Upper lobe of left lung (tissue), 6 donors: ENCODE results near the gene PRKG1. TPM values are rescaled to one million over a fixed set of nuclear protein-coding genes. Genes with fewer than 3 reads are reported as not detected.

Experiments
- ATAC-seq, 2 donors: fragments of 200-7000 bp; cut with Tn5 transposase; one replicate each; pipeline ENCODE4 v1.9.1; 2022; ENCODE audit warnings: mild to moderate bottlenecking in 2 of 2, moderate library complexity in 2 of 2; ENCODE audit not compliant: low FRiP score in 2 of 2
- DNase-seq, 2 donors: peaks; one replicate each; pipeline ENCODE4 v3.0.0-alpha.2; 2019 to 2020
- H3K27ac ChIP-seq, 4 donors: fragments of 200-600 bp; sonication (generic); one replicate each; pipeline ENCODE4 v1.5.1; 2016 to 2019
- H3K27me3 ChIP-seq, 4 donors: fragments of 200-600 bp; sonication (generic); one replicate each; pipeline ENCODE4 v1.5.1; 2017 to 2019
- H3K36me3 ChIP-seq, 4 donors: fragments of 200-600 bp; sonication (generic); one replicate each; pipeline ENCODE4 v1.5.1; 2016 to 2019
- H3K4me1 ChIP-seq, 4 donors: fragments of 200-600 bp; sonication (generic); one replicate each; pipeline ENCODE4 v1.5.1; 2018 to 2019
- H3K4me3 ChIP-seq, 4 donors: fragments of 200-600 bp; sonication (generic); one replicate each; pipeline ENCODE4 v1.5.1; 2017 to 2019; ENCODE audit warnings: mild to moderate bottlenecking in 2 of 4, moderate library complexity in 1 of 4
- H3K9me3 ChIP-seq, 4 donors: fragments of 200-600 bp; sonication (generic); one replicate each; pipeline ENCODE4 v1.5.1; 2018 to 2019
- EP300 ChIP-seq, 4 donors: sonication (generic); formaldehyde crosslinking; IDR thresholded peaks; one replicate each; pipeline ENCODE4 v1.5.1; 2017; ENCODE audit warnings: antibody characterized with exemption in 4 of 4, control low read depth in 2 of 4
- POLR2A ChIP-seq, 4 donors: fragments of 450-650 bp; IDR thresholded peaks; one replicate each; pipeline ENCODE4 v1.5.1; 2016 to 2017; ENCODE audit warnings: antibody characterized with exemption in 4 of 4, mild to moderate bottlenecking in 2 of 4
- POLR2AphosphoS5 ChIP-seq, 2 donors: sonication (generic); formaldehyde crosslinking; IDR thresholded peaks; one replicate each; pipeline ENCODE4 v1.5.1; 2017; ENCODE audit warnings: antibody characterized with exemption in 2 of 2
- WGBS, 2 donors: methylation state at CpG; one replicate each; pipeline ENCODE4 v1.1.5; 2017 to 2018; 5-methylcytosine and 5-hydroxymethylcytosine counted together
- total RNA-seq, 6 donors: library from RNA; depleted of rRNA in 4 of 6; stranded (reverse); fragments of >200 nt in 4 of 6; gene quantifications; one replicate each; pipeline versions ENCODE4 v1.1.0 to v1.2.1, GENCODE V29; 2016 to 2021
- TF ChIP-seq, protein P1 (sequence below), 6 experiments: fragments of 450-650 bp in 4 of 6; fragments of 200-600 bp in 2 of 6; sonication (generic) in 2 of 6; IDR thresholded peaks; one replicate each; pipeline ENCODE4 v1.5.1; 2016 to 2019; ENCODE audit warnings: antibody characterized with exemption in 6 of 6
- donor health status: DM: no; HTN: no; CAD: no; lungs with moderate emphysema.
- donor health status: DM: no; HTN: yes; CAD: no; lungs with severe emphysema.

The PRKG1 gene
- total RNA-seq, 6 donors from 2014 or later: 12.9 to 43.0 (median 25.0) TPM

- no peaks in the 10 kb centered on the region for H3K27me3 ChIP-seq
- 79 to 81% methylated on average over 2 of the region's 2 CpGs for WGBS, 2 donors
- no peaks in the 10 kb centered on the region for H3K9me3 ChIP-seq
- TF ChIP-seq EP300 (IDR thresholded peaks at IDR 0.05): no peak
- TF ChIP-seq, protein P1, sequence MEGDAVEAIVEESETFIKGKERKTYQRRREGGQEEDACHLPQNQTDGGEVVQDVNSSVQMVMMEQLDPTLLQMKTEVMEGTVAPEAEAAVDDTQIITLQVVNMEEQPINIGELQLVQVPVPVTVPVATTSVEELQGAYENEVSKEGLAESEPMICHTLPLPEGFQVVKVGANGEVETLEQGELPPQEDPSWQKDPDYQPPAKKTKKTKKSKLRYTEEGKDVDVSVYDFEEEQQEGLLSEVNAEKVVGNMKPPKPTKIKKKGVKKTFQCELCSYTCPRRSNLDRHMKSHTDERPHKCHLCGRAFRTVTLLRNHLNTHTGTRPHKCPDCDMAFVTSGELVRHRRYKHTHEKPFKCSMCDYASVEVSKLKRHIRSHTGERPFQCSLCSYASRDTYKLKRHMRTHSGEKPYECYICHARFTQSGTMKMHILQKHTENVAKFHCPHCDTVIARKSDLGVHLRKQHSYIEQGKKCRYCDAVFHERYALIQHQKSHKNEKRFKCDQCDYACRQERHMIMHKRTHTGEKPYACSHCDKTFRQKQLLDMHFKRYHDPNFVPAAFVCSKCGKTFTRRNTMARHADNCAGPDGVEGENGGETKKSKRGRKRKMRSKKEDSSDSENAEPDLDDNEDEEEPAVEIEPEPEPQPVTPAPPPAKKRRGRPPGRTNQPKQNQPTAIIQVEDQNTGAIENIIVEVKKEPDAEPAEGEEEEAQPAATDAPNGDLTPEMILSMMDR (IDR thresholded peaks at IDR 0.05): no peak
- H3K36me3 ChIP-seq: no peaks in the 10 kb centered on the region
- ATAC-seq: no peak
- no peak overlapping the region for H3K4me3 ChIP-seq
- no peak for DNase-seq
- no peak overlapping the region for H3K27ac ChIP-seq
- H3K4me1 ChIP-seq: peaks cover 0 to 4% (median 0%) of the 10 kb centered on the region in 4 donors
These were observed 635.2 kb downstream of the PRKG1 start for GRCh38 chr10:51709324-51709972.

- DNase-seq (no peak), ATAC-seq (no peak)
- TF ChIP-seq EP300 (IDR thresholded peaks at IDR 0.05) (no peak), POLR2A (IDR thresholded peaks at IDR 0.05) (no peak), POLR2AphosphoS5 (IDR thresholded peaks at IDR 0.05) (no peak)
- TF ChIP-seq, protein P1 (IDR thresholded peaks at IDR 0.05): no peak
- H3K27me3 ChIP-seq: no peaks in the 10 kb centered on the region
- no peak overlapping the region for H3K4me3 ChIP-seq
- WGBS, 2 donors: 62 to 63% methylated on average over 1 of the region's 1 CpG
- H3K36me3 ChIP-seq: no peaks in the 10 kb centered on the region
- peaks cover 0 to 4% (median 0%) of the 10 kb centered on the region in 4 donors for H3K4me1 ChIP-seq
- no peaks in the 10 kb centered on the region for H3K9me3 ChIP-seq
- no peak overlapping the region for H3K27ac ChIP-seq
These were observed 637.2 kb downstream of the PRKG1 start for GRCh38 chr10:51711519-51711891.

GRCh38 chr10:51716981-51717380, 642.7 kb downstream of the PRKG1 start:
- no peak for TF ChIP-seq POLR2AphosphoS5 (IDR thresholded peaks at IDR 0.05)
- Histone ChIP-seq H3K4me1 (no peaks in the 10 kb centered on the region), H3K36me3 (no peaks in the 10 kb centered on the region), H3K27me3 (no peaks in the 10 kb centered on the region), H3K9me3 (no peaks in the 10 kb centered on the region), H3K27ac (no peak overlapping the region), H3K4me3 (no peak overlapping the region)
- DNase-seq (no peak), ATAC-seq (no peak)
- WGBS, 2 donors: 86 to 87% methylated on average over 4 of the region's 4 CpGs

DNA sequence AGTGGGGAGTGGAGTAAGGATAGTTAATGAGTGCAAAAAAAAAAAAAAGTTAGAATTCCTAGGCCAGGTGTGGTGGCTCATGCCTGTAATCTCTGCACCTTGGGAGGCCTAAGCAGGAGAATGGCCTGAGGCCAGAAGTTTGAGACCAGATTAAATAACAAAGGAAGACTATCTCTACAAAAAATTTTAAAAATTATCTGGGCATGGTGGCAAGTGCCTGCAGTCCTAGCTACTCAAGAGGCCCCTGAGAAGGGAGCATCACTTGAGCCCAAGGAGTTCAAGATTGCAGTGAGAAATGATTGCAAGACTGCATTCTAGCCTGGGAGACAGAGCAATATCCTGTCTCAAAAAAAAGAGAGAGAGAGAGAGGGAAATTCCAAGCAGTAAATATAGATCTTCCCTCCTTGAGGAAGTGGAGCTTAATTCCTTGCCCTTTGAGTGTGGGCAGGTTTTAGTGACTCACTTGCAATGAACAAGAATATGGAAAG, 644.6 kb downstream of the PRKG1 start:
- no peak for TF ChIP-seq POLR2AphosphoS5 (IDR thresholded peaks at IDR 0.05)
- TF ChIP-seq POLR2A (IDR thresholded peaks at IDR 0.05): no peak
- TF ChIP-seq EP300 (IDR thresholded peaks at IDR 0.05): no peak
- no peak overlapping the region for H3K27ac ChIP-seq
- no peak for ATAC-seq
- no peaks in the 10 kb centered on the region for H3K27me3 ChIP-seq
- no peak for DNase-seq
- no peaks in the 10 kb centered on the region for H3K9me3 ChIP-seq
- H3K4me1 ChIP-seq: no peaks in the 10 kb centered on the region
- H3K4me3 ChIP-seq: no peak overlapping the region
- H3K36me3 ChIP-seq: no peaks in the 10 kb centered on the region

DNA sequence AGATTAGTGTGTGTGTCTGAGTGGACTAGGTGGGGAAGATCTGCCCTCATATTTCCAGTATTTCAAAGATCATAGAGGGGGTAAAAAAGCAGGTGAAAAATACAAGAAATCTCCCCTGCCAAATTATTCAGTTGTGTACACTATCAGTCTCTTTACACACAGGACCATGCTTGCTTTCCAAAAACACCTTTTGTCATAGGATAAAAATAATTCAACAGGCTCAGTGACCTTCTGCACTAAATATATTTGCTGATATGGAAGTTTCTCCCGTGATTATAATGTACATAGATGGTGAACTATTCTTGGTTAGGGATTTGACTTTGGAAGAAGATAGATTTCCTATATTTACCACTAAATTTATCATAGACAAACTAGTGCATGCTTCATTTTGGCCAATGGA, 649.8 kb downstream of the PRKG1 start:
- TF ChIP-seq EP300 (IDR thresholded peaks at IDR 0.05) (no peak), POLR2AphosphoS5 (IDR thresholded peaks at IDR 0.05) (no peak), POLR2A (IDR thresholded peaks at IDR 0.05) (no peak)
- TF ChIP-seq, protein P1 (IDR thresholded peaks at IDR 0.05): no peak
- Histone ChIP-seq H3K36me3 (no peaks in the 10 kb centered on the region), H3K27me3 (no peaks in the 10 kb centered on the region), H3K9me3 (no peaks in the 10 kb centered on the region), H3K4me1 (no peaks in the 10 kb centered on the region), H3K27ac (no peak overlapping the region), H3K4me3 (no peak overlapping the region)
- ATAC-seq (no peak), DNase-seq (no peak)
- WGBS, 2 donors: 82 to 88% methylated on average over 1 of the region's 1 CpG
